ENCODE data around the gene CNOT11.

GRCh38 chr2:101281482-101281881, 28.8 kb downstream of the CNOT11 start:
- no peak for TF ChIP-seq CTCF (IDR thresholded peaks at IDR 0.05; ENCODE audit: low read depth, low read length)
- TF ChIP-seq EZH2phosphoT487 (IDR thresholded peaks at IDR 0.05; ENCODE audit: low read depth) = no peak
